ENCODE data around the gene CFI. TPM values are rescaled to one million over a fixed set of nuclear protein-coding genes. Genes with fewer than 3 reads are reported as not detected.

Gene CFI
- total and polyA plus RNA-seq, 9 of the 15 experiments (the other 6 are each of a cell fraction or from before 2014, with no cell fraction given), result 0.30 to 8.4 (median 0.95) TPM

GRCh38 chr4:109820563-109820962 is 18.8 kb upstream of the CFI start:
- Histone ChIP-seq H3K4me3 (no peak overlapping the region), H4K20me1 (replicated peaks; ENCODE audit: control insufficient read depth, insufficient read depth, low read length) (no peaks in the 10 kb centered on the region), H3K4me2 (ENCODE audit: insufficient read depth, low read length) (no peak overlapping the region), H3K27ac (ENCODE audit: extremely low read depth, low read depth, low read length) (no peak overlapping the region), H3K9me3 (replicated peaks; ENCODE audit: control insufficient read depth, insufficient read depth, low read depth, low read length) (no peaks in the 10 kb centered on the region), H3K4me1 (replicated peaks in 1 of 2; ENCODE audit: control insufficient read depth in 2 of 2, insufficient read depth in 2 of 2, low read length in 2 of 2) (peaks cover 0 to 8% of the 10 kb centered on the region in 2 experiments; a peak in 2 of 5 replicates), H3K9ac (ENCODE audit: insufficient read depth in 1 of 2, low read depth in 2 of 2, low read length in 2 of 2) (no peak overlapping the region), H2AFZ (ENCODE audit: low read depth, low read length) (no peak overlapping the region), H3K36me3 (ENCODE audit: control insufficient read depth, insufficient read depth, low read length) (peaks cover 91% of the 10 kb centered on the region), H3K79me2 (ENCODE audit: control insufficient read depth, insufficient read depth, low read length) (peaks cover 59% of the 10 kb centered on the region), H3K9me1 (ENCODE audit: control insufficient read depth, insufficient read depth, low read length) (no peaks in the 10 kb centered on the region), H3K27me3 (ENCODE audit: control insufficient read depth in 2 of 2, insufficient read depth in 2 of 2, low read length in 2 of 2) (no peaks in the 10 kb centered on the region)
- ATAC-seq (no peak), DNase-seq (ENCODE audit: extremely low read depth in 1 of 4, low spot score in 3 of 4) (no peak), FAIRE-seq (no peak)
- in situ Hi-C loops (cut with MboI) (no loop called here), intact Hi-C loops (cut with micrococcal nuclease) (no loop called here)
- 93% methylated on average over 2 of the region's 2 CpGs for WGBS (ENCODE audit: insufficient coverage, low coverage, missing lambda C conversion rate)
- ChIA-PET POLR2A (interaction anchor here (1.2 to 1.7 kb wide), 2 partner anchors 90 to 117 kb away, joined by 4 read pairs; partner anchors contain the start of gene CASP6), CTCF (ENCODE audit: low intra/inter-chr PET ratio) (interaction anchor here (0.6 kb wide), 1 partner anchor 329 kb away, joined by 3 read pairs; no protein-coding TSS in a partner anchor)
- no TSS peak for BruUV-seq (replicated peaks)
- no peak for TF ChIP-seq TAL1 (IDR thresholded peaks at IDR 0.05)
- no peak for TF ChIP-seq MECOM (CRISPR knock-in tag; IDR thresholded peaks at IDR 0.05)
- 0 out of 2 replicates have a peak, but pooled peaks have one; percentile 30 for TF ChIP-seq RBFOX2 (IDR thresholded peaks at IDR 0.05; ENCODE audit: low read depth, low read length)
- TF ChIP-seq ZNF655 (CRISPR knock-in tag; IDR thresholded peaks at IDR 0.05), result no peak

DNA sequence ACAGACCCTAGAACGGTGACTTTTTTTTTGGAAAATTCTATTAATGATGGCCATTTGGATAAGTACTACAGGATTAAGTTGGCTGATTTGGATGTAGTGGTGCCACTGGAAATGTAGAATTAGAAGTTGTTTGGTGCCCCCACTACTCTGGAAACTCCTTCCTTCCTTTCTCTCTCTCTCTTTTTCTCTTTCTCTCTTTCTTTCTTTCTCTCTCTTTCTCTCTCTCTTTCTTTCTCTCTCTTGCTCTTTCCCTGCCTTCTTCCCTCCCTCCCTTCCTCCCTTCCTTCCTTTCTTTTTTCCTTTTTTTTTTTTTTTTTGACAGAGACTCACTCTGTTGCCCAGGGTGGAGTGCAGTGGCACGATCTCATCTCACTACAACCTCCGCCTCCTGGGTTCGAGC is 16.5 kb upstream of the CFI start:
- Histone ChIP-seq H3K4me2 (ENCODE audit: insufficient read depth, low read length) (no peak overlapping the region), H3K4me1 (replicated peaks in 1 of 2; ENCODE audit: control insufficient read depth in 2 of 2, insufficient read depth in 2 of 2, low read length in 2 of 2) (peaks cover 5 to 8% of the 10 kb centered on the region in 2 experiments; a peak in 3 of 5 replicates), H3K79me2 (ENCODE audit: control insufficient read depth, insufficient read depth, low read length) (peaks cover 62% of the 10 kb centered on the region), H3K27me3 (ENCODE audit: control insufficient read depth in 2 of 2, insufficient read depth in 2 of 2, low read length in 2 of 2) (no peaks in the 10 kb centered on the region), H2AFZ (ENCODE audit: low read depth, low read length) (no peak overlapping the region), H3K36me3 (ENCODE audit: control insufficient read depth, insufficient read depth, low read length) (peaks cover 70% of the 10 kb centered on the region), H4K20me1 (replicated peaks; ENCODE audit: control insufficient read depth, insufficient read depth, low read length) (no peaks in the 10 kb centered on the region), H3K9me1 (ENCODE audit: control insufficient read depth, insufficient read depth, low read length) (no peaks in the 10 kb centered on the region), H3K4me3 (no peak overlapping the region), H3K27ac (ENCODE audit: extremely low read depth, low read depth, low read length) (no peak overlapping the region), H3K9me3 (replicated peaks; ENCODE audit: control insufficient read depth, insufficient read depth, low read depth, low read length) (no peaks in the 10 kb centered on the region), H3K9ac (ENCODE audit: insufficient read depth in 1 of 2, low read depth in 2 of 2, low read length in 2 of 2) (no peak overlapping the region)
- TF ChIP-seq CREB1 (IDR thresholded peaks at IDR 0.05), result no peak
- TF ChIP-seq CREB1 (CRISPR knock-in tag; IDR thresholded peaks at IDR 0.05), result no peak
- TF ChIP-seq RBFOX2 (IDR thresholded peaks at IDR 0.05; ENCODE audit: low read depth, low read length), result 0 out of 2 replicates have a peak, but pooled peaks have one; percentile 11
- no peak for TF ChIP-seq GTF2A2 (tag; IDR thresholded peaks at IDR 0.05)
- no peak for TF ChIP-seq BMI1 (IDR thresholded peaks at IDR 0.05; ENCODE audit: low read length)
- no peak for TF ChIP-seq HMGXB4 (CRISPR knock-in tag; IDR thresholded peaks at IDR 0.05)
- no peak for TF ChIP-seq PHF8 (IDR thresholded peaks at IDR 0.05; ENCODE audit: borderline replicate concordance, low read length)
- TF ChIP-seq, protein P1, sequence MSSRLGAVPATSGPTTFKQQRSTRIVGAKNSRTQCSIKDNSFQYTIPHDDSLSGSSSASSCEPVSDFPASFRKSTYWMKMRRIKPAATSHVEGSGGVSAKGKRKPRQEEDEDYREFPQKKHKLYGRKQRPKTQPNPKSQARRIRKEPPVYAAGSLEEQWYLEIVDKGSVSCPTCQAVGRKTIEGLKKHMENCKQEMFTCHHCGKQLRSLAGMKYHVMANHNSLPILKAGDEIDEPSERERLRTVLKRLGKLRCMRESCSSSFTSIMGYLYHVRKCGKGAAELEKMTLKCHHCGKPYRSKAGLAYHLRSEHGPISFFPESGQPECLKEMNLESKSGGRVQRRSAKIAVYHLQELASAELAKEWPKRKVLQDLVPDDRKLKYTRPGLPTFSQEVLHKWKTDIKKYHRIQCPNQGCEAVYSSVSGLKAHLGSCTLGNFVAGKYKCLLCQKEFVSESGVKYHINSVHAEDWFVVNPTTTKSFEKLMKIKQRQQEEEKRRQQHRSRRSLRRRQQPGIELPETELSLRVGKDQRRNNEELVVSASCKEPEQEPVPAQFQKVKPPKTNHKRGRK (tag; IDR thresholded peaks at IDR 0.05), result peak; percentile 90
- TF ChIP-seq LCOR (CRISPR knock-in tag; IDR thresholded peaks at IDR 0.05), result no peak
- no peak for TF ChIP-seq BHLHE40 (IDR thresholded peaks at IDR 0.05; ENCODE audit: low read length)
- ChIA-PET CTCF (ENCODE audit: low intra/inter-chr PET ratio) (no interaction called here), POLR2A (no interaction called here)
- in situ Hi-C loops (cut with MboI), result no loop called here
- FAIRE-seq (no peak), ATAC-seq (no peak), DNase-seq (ENCODE audit: extremely low read depth in 1 of 4, low spot score in 3 of 4) (no peak)
- 93% methylated on average over 1 of the region's 4 CpGs for WGBS (ENCODE audit: insufficient coverage, low coverage, missing lambda C conversion rate)
- intact Hi-C loops (cut with micrococcal nuclease), result loop anchor here (10.0 kb wide), 2 partner anchors 253 to 377 kb away; partner anchors contain the start of genes ELOVL6 and MCUB
- BruUV-seq (replicated peaks), result no TSS peak

Measured in K562 (cell line).